WTC11 (cell line): ENCODE data around the gene AGPAT3. TPM values are rescaled to one million over a fixed set of nuclear protein-coding genes. Genes with fewer than 3 reads are reported as not detected.

Experiments used
- ATAC-seq: fragments of 200-7000 bp; cut with Tn5 transposase; 2 replicates; pipeline ENCODE4 v1.10.0; 2021; ENCODE audit warnings: mild to moderate bottlenecking, moderate library complexity
- CTCF ChIA-PET: fragments of 300-600 bp; sonication (Branson Sonifier 250); formaldehyde crosslinking; loops from one replicate; lab custom pipeline; 2021; ENCODE audit warnings: antibody characterized with exemption; lab: Charles Lee
- POLR2A ChIA-PET: fragments of 350-600 bp; sonication (Branson Sonifier 250); formaldehyde crosslinking; loops from one replicate; lab custom pipeline; 2021; ENCODE audit warnings: antibody characterized with exemption; lab: Charles Lee
- DNase-seq: peaks from one replicate; pipeline ENCODE4 v3.0.0; 2021; ENCODE audit warnings: low spot score
- H3K27ac Mint-ChIP-seq: 2 replicates; pipeline ENCODE4 v1.8.0; 2021; ENCODE audit warnings: mixed read lengths
- H3K27me3 Mint-ChIP-seq: 2 replicates; pipeline ENCODE4 v1.8.0; 2021; ENCODE audit warnings: low read depth, mild to moderate bottlenecking, moderate library complexity, mixed read lengths
- H3K36me3 Mint-ChIP-seq: 2 replicates; pipeline ENCODE4 v1.8.0; 2021; ENCODE audit warnings: mixed read lengths
- H3K4me1 Mint-ChIP-seq: 2 replicates; pipeline ENCODE4 v1.8.0; 2022; ENCODE audit warnings: mixed read lengths
- H3K4me3 Mint-ChIP-seq: 2 replicates; pipeline ENCODE4 v1.8.0; 2021; ENCODE audit warnings: mild to moderate bottlenecking, moderate library complexity, mixed read lengths
- H3K9me3 Mint-ChIP-seq: 2 replicates; pipeline ENCODE4 v1.8.0; 2021; ENCODE audit warnings: mixed read lengths
- ATF6 ChIP-seq: sonication (generic); formaldehyde crosslinking; IDR thresholded peaks from 2 replicates; pipeline ENCODE4 v1.8.1; 2023; ENCODE audit warnings: mild to moderate bottlenecking, missing genetic modification reagents
- E2F5 ChIP-seq: sonication (generic); formaldehyde crosslinking; IDR thresholded peaks from 2 replicates; pipeline ENCODE4 v1.8.1; 2022; ENCODE audit warnings: mild to moderate bottlenecking, moderate library complexity, missing genetic modification reagents
- EMX1 ChIP-seq: fragments of 250-450 bp; sonication (Bioruptor Pico); IDR thresholded peaks from 2 replicates; pipeline ENCODE4 v1.8.0; 2021; ENCODE audit warnings: mild to moderate bottlenecking
- ETV6 ChIP-seq: sonication (generic); formaldehyde crosslinking; IDR thresholded peaks from 2 replicates; pipeline ENCODE4 v1.8.1; 2022; ENCODE audit warnings: mild to moderate bottlenecking, missing genetic modification reagents
- FOXK1 ChIP-seq: sonication (generic); formaldehyde crosslinking; IDR thresholded peaks from 2 replicates; pipeline ENCODE4 v1.8.0; 2022; ENCODE audit warnings: mild to moderate bottlenecking, moderate library complexity, missing genetic modification reagents
- FOXP1 ChIP-seq: sonication (generic); formaldehyde crosslinking; IDR thresholded peaks from 2 replicates; pipeline ENCODE4 v1.8.0; 2022; ENCODE audit warnings: missing genetic modification reagents, mild to moderate bottlenecking, moderate library complexity, borderline replicate concordance
- GRHL2 ChIP-seq: fragments of 250-450 bp; sonication (Bioruptor Pico); IDR thresholded peaks from 2 replicates; pipeline ENCODE4 v1.8.0; 2022; ENCODE audit warnings: mild to moderate bottlenecking, moderate library complexity; ENCODE audit not compliant: insufficient replicate concordance, severe bottlenecking
- GTF2I ChIP-seq: fragments of 250-450 bp; sonication (Bioruptor Pico); conservative IDR thresholded peaks from 2 replicates; pipeline ENCODE4 v1.4.0; 2021; ENCODE audit warnings: mild to moderate bottlenecking
- HMGA2 ChIP-seq: fragments of 250-450 bp; sonication (Bioruptor Pico); IDR thresholded peaks from 2 replicates; pipeline ENCODE4 v1.4.0; 2021; ENCODE audit warnings: mild to moderate bottlenecking, moderate library complexity
- IRF2 ChIP-seq: sonication (generic); formaldehyde crosslinking; IDR thresholded peaks from 2 replicates; pipeline ENCODE4 v1.8.0; 2022; ENCODE audit warnings: low read depth, missing genetic modification reagents, borderline replicate concordance
- NFE2L1 ChIP-seq: sonication (generic); formaldehyde crosslinking; IDR thresholded peaks from 2 replicates; pipeline ENCODE4 v1.8.1; 2023; ENCODE audit warnings: missing genetic modification reagents
- SMAD4 ChIP-seq: sonication (generic); formaldehyde crosslinking; IDR thresholded peaks from 2 replicates; pipeline ENCODE4 v1.8.0; 2022; ENCODE audit warnings: mild to moderate bottlenecking, missing genetic modification reagents
- SP1 ChIP-seq: sonication (generic); formaldehyde crosslinking; conservative IDR thresholded peaks from 2 replicates; pipeline ENCODE4 v1.8.1; 2022; ENCODE audit warnings: missing genetic modification reagents
- TEAD1 ChIP-seq: sonication (generic); formaldehyde crosslinking; IDR thresholded peaks from 2 replicates; pipeline ENCODE4 v1.8.0; 2022; ENCODE audit warnings: mild to moderate bottlenecking, missing genetic modification reagents
- ZNF232 ChIP-seq: sonication (generic); formaldehyde crosslinking; IDR thresholded peaks from 2 replicates; pipeline ENCODE4 v1.8.0; 2022; ENCODE audit warnings: mild to moderate bottlenecking, missing genetic modification reagents
- ZNF263 ChIP-seq: sonication (generic); formaldehyde crosslinking; IDR thresholded peaks from 2 replicates; pipeline ENCODE4 v1.8.1; 2022; ENCODE audit warnings: low read depth, mild to moderate bottlenecking, moderate library complexity, missing genetic modification reagents
- ZNF281 ChIP-seq: sonication (generic); formaldehyde crosslinking; IDR thresholded peaks from 2 replicates; pipeline ENCODE4 v1.8.0; 2023; ENCODE audit warnings: mild to moderate bottlenecking, missing genetic modification reagents
- ZNF416 ChIP-seq: fragments of 250-450 bp; sonication (Bioruptor Pico); IDR thresholded peaks from 2 replicates; pipeline ENCODE4 v1.9.0; 2021; ENCODE audit warnings: mild to moderate bottlenecking, inconsistent platforms
- ZNF423 ChIP-seq: fragments of 250-450 bp; sonication (Bioruptor Pico); IDR thresholded peaks from 2 replicates; pipeline ENCODE4 v2.1.2; 2022; ENCODE audit warnings: mild to moderate bottlenecking, moderate library complexity
- ZNF425 ChIP-seq: fragments of 250-450 bp; sonication (Bioruptor Pico); conservative IDR thresholded peaks from 2 replicates; pipeline ENCODE4 v1.9.0; 2021; ENCODE audit warnings: mild to moderate bottlenecking
- ZNF532 ChIP-seq: fragments of 250-450 bp; sonication (Bioruptor Pico); IDR thresholded peaks from 2 replicates; pipeline ENCODE4 v1.9.0; 2021; ENCODE audit warnings: mild to moderate bottlenecking, borderline replicate concordance
- total RNA-seq: library from RNA; stranded (reverse); gene quantifications from 3 replicates; pipeline ENCODE4 v1.2.3, GENCODE V29; 2021

AGPAT3 gene
- total RNA-seq, 1 experiment from 2014 or later, result 5.6 TPM

GRCh38 chr21:43889069-43889468 lies 24.0 kb downstream of the AGPAT3 start:
- POLR2A ChIA-PET, result no interaction called here
- no peak for DNase-seq
- 0 out of 2 replicates have a peak, but pooled peaks cover 4% of the 10 kb centered on the region for H3K36me3 Mint-ChIP-seq
- peaks cover 7% of the 10 kb centered on the region for H3K9me3 Mint-ChIP-seq
- no peak for ATAC-seq
- no peak overlapping the region for H3K27ac Mint-ChIP-seq
- H3K4me1 Mint-ChIP-seq, result peaks cover 26% of the 10 kb centered on the region
- no peaks in the 10 kb centered on the region for H3K27me3 Mint-ChIP-seq
- no peak overlapping the region for H3K4me3 Mint-ChIP-seq
- TF ChIP-seq NFE2L1 (CRISPR knock-in tag) (no peak), ZNF232 (no peak), TEAD1 (CRISPR knock-in tag) (no peak), ZNF281 (no peak), HMGA2 (CRISPR knock-in tag) (no peak), SP1 (CRISPR knock-in tag) (no peak), FOXK1 (CRISPR knock-in tag) (no peak), E2F5 (CRISPR knock-in tag) (no peak), ZNF532 (CRISPR knock-in tag) (no peak), ZNF423 (CRISPR knock-in tag) (no peak), ATF6 (CRISPR knock-in tag) (no peak), ETV6 (no peak), FOXP1 (no peak), ZNF263 (CRISPR knock-in tag) (no peak), ZNF416 (no peak), IRF2 (CRISPR knock-in tag) (no peak)
- CTCF ChIA-PET, result interaction anchor here (0.8 kb wide), 1 partner anchor 53 kb away, joined by 4 read pairs; no protein-coding TSS in a partner anchor

GRCh38 chr21:43890042-43890441 lies 25.0 kb downstream of the AGPAT3 start:
- Mint-ChIP-seq H3K36me3 (0 out of 2 replicates have a peak, but pooled peaks cover 4% of the 10 kb centered on the region), H3K9me3 (peaks cover 7% of the 10 kb centered on the region), H3K4me1 (peaks cover 19% of the 10 kb centered on the region), H3K4me3 (peak overlapping the region; percentile 34), H3K27ac (no peak overlapping the region), H3K27me3 (no peaks in the 10 kb centered on the region)
- POLR2A ChIA-PET, result no interaction called here
- DNase-seq (peak; percentile 53), ATAC-seq (peak; percentile 99)
- CTCF ChIA-PET, result no interaction called here
- TF ChIP-seq ZNF425 (CRISPR knock-in tag) (no peak), SMAD4 (CRISPR knock-in tag) (no peak), GTF2I (peak; percentile 47; the same call in 1 of the 2 replicates), ZNF281 (no peak), EMX1 (CRISPR knock-in tag) (no peak), GRHL2 (CRISPR knock-in tag) (no peak)
